Loucy (cell line): Measurements from ENCODE around the gene XPC.

Source experiments
- EZH2phosphoT487 ChIP-seq: fragments of 200-600 bp; IDR thresholded peaks from 2 replicates; pipeline ENCODE4 v1.6.1; 2018; ENCODE audit warnings: antibody characterized with exemption, mild to moderate bottlenecking, moderate library complexity, borderline replicate concordance
- TF ChIP-seq, protein P1 (sequence below): fragments of 200-600 bp; sonication (generic); conservative IDR thresholded peaks from 2 replicates; pipeline ENCODE4 v1.5.1; 2014; ENCODE audit warnings: mild to moderate bottlenecking, antibody characterized with exemption, low read length

DNA sequence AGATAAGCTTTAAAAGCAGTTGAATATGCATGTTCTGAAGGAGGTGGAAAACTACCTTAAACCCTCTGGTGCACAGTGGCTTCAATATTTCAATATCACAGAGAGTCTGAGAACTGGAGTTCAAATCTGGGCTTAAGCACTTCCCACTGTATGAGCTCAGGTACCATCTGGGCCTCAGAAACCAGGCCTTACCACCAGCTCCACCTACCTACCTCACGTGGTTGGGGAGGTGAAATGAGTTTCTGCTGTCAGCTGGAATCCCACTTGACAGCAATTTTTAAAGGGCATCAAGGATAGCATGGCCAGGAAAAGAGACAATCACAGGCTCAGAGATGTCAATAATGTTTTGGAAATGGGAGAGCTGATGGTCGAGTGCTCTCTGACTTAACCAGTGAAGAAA is 58.8 kb downstream of the XPC start:
- TF ChIP-seq, protein P1, sequence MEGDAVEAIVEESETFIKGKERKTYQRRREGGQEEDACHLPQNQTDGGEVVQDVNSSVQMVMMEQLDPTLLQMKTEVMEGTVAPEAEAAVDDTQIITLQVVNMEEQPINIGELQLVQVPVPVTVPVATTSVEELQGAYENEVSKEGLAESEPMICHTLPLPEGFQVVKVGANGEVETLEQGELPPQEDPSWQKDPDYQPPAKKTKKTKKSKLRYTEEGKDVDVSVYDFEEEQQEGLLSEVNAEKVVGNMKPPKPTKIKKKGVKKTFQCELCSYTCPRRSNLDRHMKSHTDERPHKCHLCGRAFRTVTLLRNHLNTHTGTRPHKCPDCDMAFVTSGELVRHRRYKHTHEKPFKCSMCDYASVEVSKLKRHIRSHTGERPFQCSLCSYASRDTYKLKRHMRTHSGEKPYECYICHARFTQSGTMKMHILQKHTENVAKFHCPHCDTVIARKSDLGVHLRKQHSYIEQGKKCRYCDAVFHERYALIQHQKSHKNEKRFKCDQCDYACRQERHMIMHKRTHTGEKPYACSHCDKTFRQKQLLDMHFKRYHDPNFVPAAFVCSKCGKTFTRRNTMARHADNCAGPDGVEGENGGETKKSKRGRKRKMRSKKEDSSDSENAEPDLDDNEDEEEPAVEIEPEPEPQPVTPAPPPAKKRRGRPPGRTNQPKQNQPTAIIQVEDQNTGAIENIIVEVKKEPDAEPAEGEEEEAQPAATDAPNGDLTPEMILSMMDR, result no peak
- no peak for TF ChIP-seq EZH2phosphoT487
